GM21515 (cell line): ENCODE data around the gene LAMB1.
"Not testable (repeated sequence)": the region's sequence is repeated elsewhere in the genome, so short reads cannot be mapped to it uniquely, and the experiment has no call there.

ENCODE experiments used
- ATAC-seq: cut with Tn5 transposase; IDR thresholded peaks from one replicate; pipeline ENCODE4 v1.9.1; 2021; ENCODE audit not compliant: unreplicated experiment

Gene LAMB1

GRCh38 chr7:107972941-107973376 is 30.0 kb downstream of the LAMB1 start:
- no peak for ATAC-seq

- no peak for ATAC-seq
Observed at GRCh38 chr7:107972075-107972482, 30.9 kb downstream of the LAMB1 start.

GRCh38 chr7:107971613-107972012 is 31.3 kb downstream of the LAMB1 start:
- ATAC-seq, result no peak

- ATAC-seq, result no peak
Observed at GRCh38 chr7:107971100-107971499, 31.9 kb downstream of the LAMB1 start.

- ATAC-seq, result no peak
Observed at GRCh38 chr7:107969856-107970255, 33.1 kb downstream of the LAMB1 start.

GRCh38 chr7:107968449-107968848 is 34.5 kb downstream of the LAMB1 start:
- ATAC-seq, result no peak

GRCh38 chr7:107967420-107967819 is 35.5 kb downstream of the LAMB1 start:
- ATAC-seq, result no peak

GRCh38 chr7:107966711-107967110 is 36.2 kb downstream of the LAMB1 start:
- no peak for ATAC-seq

- no peak for ATAC-seq
Observed at GRCh38 chr7:107964510-107964909, 38.5 kb downstream of the LAMB1 start.

GRCh38 chr7:107962817-107963216 is 40.1 kb downstream of the LAMB1 start:
- no peak for ATAC-seq

- ATAC-seq, result no peak
Observed at GRCh38 chr7:107961405-107961804, 41.6 kb downstream of the LAMB1 start.

- ATAC-seq, result no peak
Observed at GRCh38 chr7:107960272-107960671, 42.7 kb downstream of the LAMB1 start.

- no peak for ATAC-seq
Observed at GRCh38 chr7:107959527-107959898, 43.4 kb downstream of the LAMB1 start.

GRCh38 chr7:107958764-107959526 is 44.0 kb downstream of the LAMB1 start:
- no peak for ATAC-seq

GRCh38 chr7:107957436-107957835 is 45.5 kb downstream of the LAMB1 start:
- ATAC-seq, result no peak

GRCh38 chr7:107956950-107957349 is 46.0 kb downstream of the LAMB1 start:
- not testable (repeated sequence) for ATAC-seq

- no peak for ATAC-seq
Observed at GRCh38 chr7:107955394-107955793, 47.6 kb downstream of the LAMB1 start.

- ATAC-seq, result no peak
Observed at GRCh38 chr7:107953924-107954303, 49.0 kb downstream of the LAMB1 start.

- ATAC-seq, result no peak
Observed at GRCh38 chr7:107953265-107953923, 49.6 kb downstream of the LAMB1 start.

GRCh38 chr7:107951896-107952295 is 51.1 kb downstream of the LAMB1 start:
- ATAC-seq, result no peak

- no peak for ATAC-seq
Observed at GRCh38 chr7:107951172-107951787, 51.7 kb downstream of the LAMB1 start.

- no peak for ATAC-seq
Observed at GRCh38 chr7:107949443-107949935, 53.5 kb downstream of the LAMB1 start.
